ENCODE results near the gene OR13C5.
"Not testable (repeated sequence)": the region's sequence is repeated elsewhere in the genome, so short reads cannot be mapped to it uniquely, and the experiment has no call there.

The OR13C5 gene, protein sequence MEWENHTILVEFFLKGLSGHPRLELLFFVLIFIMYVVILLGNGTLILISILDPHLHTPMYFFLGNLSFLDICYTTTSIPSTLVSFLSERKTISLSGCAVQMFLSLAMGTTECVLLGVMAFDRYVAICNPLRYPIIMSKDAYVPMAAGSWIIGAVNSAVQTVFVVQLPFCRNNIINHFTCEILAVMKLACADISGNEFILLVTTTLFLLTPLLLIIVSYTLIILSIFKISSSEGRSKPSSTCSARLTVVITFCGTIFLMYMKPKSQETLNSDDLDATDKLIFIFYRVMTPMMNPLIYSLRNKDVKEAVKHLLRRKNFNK

DNA sequence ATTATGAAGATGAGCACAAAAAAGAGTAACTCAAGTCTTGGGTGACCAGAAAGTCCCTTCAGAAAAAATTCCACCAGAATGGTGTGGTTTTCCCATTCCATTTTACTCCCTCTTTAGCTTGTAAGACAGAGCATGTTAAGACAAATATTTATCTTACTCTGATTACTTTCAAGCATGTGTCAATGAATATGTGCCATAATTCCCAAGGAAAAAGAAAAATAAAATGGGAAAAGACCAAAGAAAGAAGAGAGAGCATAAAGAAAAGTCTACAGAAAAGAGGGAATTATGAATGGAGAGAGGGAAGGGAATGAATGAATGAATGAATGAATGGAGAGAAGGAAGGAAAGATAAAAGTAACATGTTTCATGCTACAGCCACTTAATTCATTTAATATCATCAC, at the start of gene OR13C5:
TSS of gene OR13C5 (minus strand) at position 101 of the 400 bp plus-strand sequence. CDS start at position 101, 0 bp downstream.
- not testable (repeated sequence) for TF ChIP-seq CREB1 (IDR thresholded peaks at IDR 0.05; ENCODE audit: low read depth); FOXM1 (IDR thresholded peaks at IDR 0.05; ENCODE audit: borderline replicate concordance, low read depth); CEBPB (IDR thresholded peaks at IDR 0.05)

DNA sequence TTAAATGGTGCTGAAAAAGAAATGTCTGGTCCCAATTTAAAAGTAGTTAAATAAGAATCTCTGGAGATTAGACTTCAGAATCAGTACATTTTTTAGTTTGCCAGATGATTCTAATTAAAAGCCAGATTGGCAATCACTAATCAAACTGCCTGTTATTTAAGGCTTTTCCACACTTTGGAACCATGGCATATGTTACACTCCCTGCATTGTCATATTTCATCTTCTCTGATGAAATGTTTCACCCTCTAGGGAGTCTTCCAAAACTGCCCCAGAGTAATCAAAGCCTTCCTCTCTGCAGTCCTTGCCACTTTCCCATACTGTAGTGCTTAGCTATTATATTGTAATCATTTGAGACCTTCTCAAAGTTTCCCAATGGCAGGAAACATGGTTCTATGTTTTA, 36.2 kb upstream of the OR13C5 start:
- TF ChIP-seq, protein P1, sequence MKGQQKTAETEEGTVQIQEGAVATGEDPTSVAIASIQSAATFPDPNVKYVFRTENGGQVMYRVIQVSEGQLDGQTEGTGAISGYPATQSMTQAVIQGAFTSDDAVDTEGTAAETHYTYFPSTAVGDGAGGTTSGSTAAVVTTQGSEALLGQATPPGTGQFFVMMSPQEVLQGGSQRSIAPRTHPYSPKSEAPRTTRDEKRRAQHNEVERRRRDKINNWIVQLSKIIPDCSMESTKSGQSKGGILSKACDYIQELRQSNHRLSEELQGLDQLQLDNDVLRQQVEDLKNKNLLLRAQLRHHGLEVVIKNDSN (IDR thresholded peaks at IDR 0.05), result no peak
- TF ChIP-seq TCF12 (IDR thresholded peaks at IDR 0.05; ENCODE audit: low read depth) (no peak), CEBPB (IDR thresholded peaks at IDR 0.05) (no peak)

DNA sequence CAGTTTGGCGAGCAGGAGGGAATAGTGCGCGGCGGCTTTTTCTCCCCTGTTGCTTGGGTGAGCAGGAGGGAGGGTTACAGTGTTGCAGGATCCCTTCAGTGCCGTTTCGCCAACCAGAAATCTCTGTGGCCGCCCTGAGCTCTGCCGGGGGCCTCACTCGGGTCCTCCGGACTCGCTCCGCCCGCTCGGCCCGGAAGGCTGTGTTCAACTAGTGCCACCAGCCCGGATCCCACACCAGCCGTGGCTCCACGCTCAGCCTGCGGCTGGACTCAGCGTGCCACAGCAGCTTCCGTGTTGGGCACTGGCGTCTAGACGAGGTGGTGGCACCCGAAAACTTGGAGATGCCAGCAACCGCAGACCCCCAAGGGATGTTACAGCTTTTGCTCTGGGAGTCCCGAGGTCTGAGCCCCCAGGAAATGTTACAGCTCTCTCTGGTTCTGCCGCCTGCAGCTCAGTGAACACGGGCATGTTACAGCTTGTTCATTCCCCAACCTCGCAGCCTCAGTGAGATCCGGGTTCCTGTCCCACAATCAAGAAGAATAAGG, 34.8 kb upstream of the OR13C5 start:
- TF ChIP-seq, protein P1 (IDR thresholded peaks at IDR 0.05), result no peak
- TF ChIP-seq RAD21 (IDR thresholded peaks at IDR 0.05; ENCODE audit: low read depth) (no peak), CEBPB (IDR thresholded peaks at IDR 0.05) (no peak), TEAD4 (IDR thresholded peaks at IDR 0.05) (no peak), NFIC (IDR thresholded peaks at IDR 0.05) (no peak), EP300 (IDR thresholded peaks at IDR 0.05; ENCODE audit: borderline replicate concordance) (no peak), CREB1 (IDR thresholded peaks at IDR 0.05; ENCODE audit: low read depth) (no peak), YY1 (IDR thresholded peaks at IDR 0.05; ENCODE audit: low read depth) (no peak)
- TF ChIP-seq, protein P2, sequence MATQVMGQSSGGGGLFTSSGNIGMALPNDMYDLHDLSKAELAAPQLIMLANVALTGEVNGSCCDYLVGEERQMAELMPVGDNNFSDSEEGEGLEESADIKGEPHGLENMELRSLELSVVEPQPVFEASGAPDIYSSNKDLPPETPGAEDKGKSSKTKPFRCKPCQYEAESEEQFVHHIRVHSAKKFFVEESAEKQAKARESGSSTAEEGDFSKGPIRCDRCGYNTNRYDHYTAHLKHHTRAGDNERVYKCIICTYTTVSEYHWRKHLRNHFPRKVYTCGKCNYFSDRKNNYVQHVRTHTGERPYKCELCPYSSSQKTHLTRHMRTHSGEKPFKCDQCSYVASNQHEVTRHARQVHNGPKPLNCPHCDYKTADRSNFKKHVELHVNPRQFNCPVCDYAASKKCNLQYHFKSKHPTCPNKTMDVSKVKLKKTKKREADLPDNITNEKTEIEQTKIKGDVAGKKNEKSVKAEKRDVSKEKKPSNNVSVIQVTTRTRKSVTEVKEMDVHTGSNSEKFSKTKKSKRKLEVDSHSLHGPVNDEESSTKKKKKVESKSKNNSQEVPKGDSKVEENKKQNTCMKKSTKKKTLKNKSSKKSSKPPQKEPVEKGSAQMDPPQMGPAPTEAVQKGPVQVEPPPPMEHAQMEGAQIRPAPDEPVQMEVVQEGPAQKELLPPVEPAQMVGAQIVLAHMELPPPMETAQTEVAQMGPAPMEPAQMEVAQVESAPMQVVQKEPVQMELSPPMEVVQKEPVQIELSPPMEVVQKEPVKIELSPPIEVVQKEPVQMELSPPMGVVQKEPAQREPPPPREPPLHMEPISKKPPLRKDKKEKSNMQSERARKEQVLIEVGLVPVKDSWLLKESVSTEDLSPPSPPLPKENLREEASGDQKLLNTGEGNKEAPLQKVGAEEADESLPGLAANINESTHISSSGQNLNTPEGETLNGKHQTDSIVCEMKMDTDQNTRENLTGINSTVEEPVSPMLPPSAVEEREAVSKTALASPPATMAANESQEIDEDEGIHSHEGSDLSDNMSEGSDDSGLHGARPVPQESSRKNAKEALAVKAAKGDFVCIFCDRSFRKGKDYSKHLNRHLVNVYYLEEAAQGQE (IDR thresholded peaks at IDR 0.05; ENCODE audit: low read depth), result no peak

DNA sequence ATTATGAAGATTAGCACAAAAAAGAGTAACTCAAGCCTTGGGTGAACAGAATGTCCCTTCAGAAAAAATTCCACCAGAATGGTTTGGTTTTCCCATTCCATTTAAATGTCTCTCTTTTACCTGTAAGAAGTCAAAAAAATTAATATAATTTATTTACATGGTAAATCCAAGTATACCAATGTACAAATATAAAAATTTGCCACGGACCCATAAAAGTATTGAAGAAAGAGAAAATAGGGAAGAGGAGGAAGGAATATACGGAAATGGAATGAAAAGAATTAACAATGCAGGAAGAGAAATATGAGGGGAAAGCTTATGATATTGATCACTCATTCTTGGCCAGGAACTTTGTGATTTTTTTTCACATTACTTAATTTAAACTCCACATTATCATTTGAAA, 18.9 kb upstream of the OR13C5 start, which contains the start of gene OR13C9:
TSS of gene OR13C9 (minus strand) at position 101 of the 400 bp plus-strand sequence. CDS start at position 101, 0 bp downstream.
- no peak for TF ChIP-seq FOXM1 (IDR thresholded peaks at IDR 0.05; ENCODE audit: borderline replicate concordance, low read depth)
- TF ChIP-seq, protein P3, sequence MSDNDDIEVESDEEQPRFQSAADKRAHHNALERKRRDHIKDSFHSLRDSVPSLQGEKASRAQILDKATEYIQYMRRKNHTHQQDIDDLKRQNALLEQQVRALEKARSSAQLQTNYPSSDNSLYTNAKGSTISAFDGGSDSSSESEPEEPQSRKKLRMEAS (IDR thresholded peaks at IDR 0.05), result no peak
- no peak for TF ChIP-seq ZBTB7A (IDR thresholded peaks at IDR 0.05; ENCODE audit: low read depth)
- TF ChIP-seq TAF1 (IDR thresholded peaks at IDR 0.05; ENCODE audit: low read depth), result no peak
- TF ChIP-seq, protein P2 (IDR thresholded peaks at IDR 0.05; ENCODE audit: low read depth), result no peak
- TF ChIP-seq TEAD4 (IDR thresholded peaks at IDR 0.05), result no peak
- TF ChIP-seq CREB1 (IDR thresholded peaks at IDR 0.05; ENCODE audit: low read depth), result no peak
- no peak for TF ChIP-seq YY1 (IDR thresholded peaks at IDR 0.05; ENCODE audit: low read depth)
- TF ChIP-seq CEBPB (IDR thresholded peaks at IDR 0.05), result no peak
- no peak for TF ChIP-seq EGR1 (IDR thresholded peaks at IDR 0.05)
- no peak for TF ChIP-seq NFIC (IDR thresholded peaks at IDR 0.05)
- TF ChIP-seq TCF12 (IDR thresholded peaks at IDR 0.05; ENCODE audit: low read depth), result no peak
- TF ChIP-seq EP300 (IDR thresholded peaks at IDR 0.05; ENCODE audit: borderline replicate concordance), result no peak
- TF ChIP-seq, protein P1 (IDR thresholded peaks at IDR 0.05), result no peak
- TF ChIP-seq RAD21 (IDR thresholded peaks at IDR 0.05; ENCODE audit: low read depth), result no peak

DNA sequence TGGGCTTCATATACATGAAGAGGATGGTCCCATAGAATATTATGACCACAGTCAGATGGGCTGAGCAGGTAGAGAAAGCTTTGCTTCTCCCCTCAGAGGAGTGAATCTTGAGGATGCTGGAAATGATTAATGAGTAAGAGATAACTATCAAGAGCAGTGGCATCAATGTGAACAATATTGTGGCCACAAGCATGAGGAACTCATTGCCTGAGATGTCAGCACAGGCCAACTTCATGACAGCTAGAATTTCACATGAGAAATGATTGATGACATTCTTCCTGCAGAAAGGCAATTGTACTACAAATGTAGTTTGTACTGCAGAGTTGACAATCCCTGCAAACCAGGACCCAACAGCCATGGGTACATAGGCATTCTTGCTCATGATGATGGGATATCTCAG, 18.2 kb upstream of the OR13C5 start:
- TF ChIP-seq TCF12 (IDR thresholded peaks at IDR 0.05; ENCODE audit: low read depth), result no peak
- TF ChIP-seq FOXM1 (IDR thresholded peaks at IDR 0.05; ENCODE audit: borderline replicate concordance, low read depth), result no peak
- TF ChIP-seq TAF1 (IDR thresholded peaks at IDR 0.05; ENCODE audit: low read depth), result no peak

DNA sequence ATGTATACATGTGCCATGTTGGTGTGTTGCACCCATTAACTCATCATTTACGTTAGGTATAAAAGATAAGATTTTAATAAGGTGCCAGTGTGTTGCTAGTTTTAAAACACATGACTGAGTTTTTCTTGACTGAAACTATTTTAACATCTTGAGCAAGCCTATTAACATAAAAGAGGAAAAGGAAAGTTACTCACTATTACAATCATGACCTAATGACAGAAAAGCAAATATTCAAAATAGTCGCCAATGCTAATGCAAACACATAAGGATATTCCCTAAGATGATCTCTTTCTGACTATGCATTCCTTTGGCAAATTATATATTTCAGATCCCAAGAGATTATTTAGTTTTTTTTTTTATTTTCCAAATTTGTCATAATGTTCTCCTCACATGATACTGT, 12.0 kb upstream of the OR13C5 start:
- no peak for TF ChIP-seq YY1 (IDR thresholded peaks at IDR 0.05; ENCODE audit: low read depth)
- no peak for TF ChIP-seq ZBTB7A (IDR thresholded peaks at IDR 0.05; ENCODE audit: low read depth)
- no peak for TF ChIP-seq EGR1 (IDR thresholded peaks at IDR 0.05)
- TF ChIP-seq CEBPB (IDR thresholded peaks at IDR 0.05), result no peak
- no peak for TF ChIP-seq TAF1 (IDR thresholded peaks at IDR 0.05; ENCODE audit: low read depth)
- TF ChIP-seq, protein P2 (IDR thresholded peaks at IDR 0.05; ENCODE audit: low read depth), result no peak
- no peak for TF ChIP-seq EP300 (IDR thresholded peaks at IDR 0.05; ENCODE audit: borderline replicate concordance)
- no peak for TF ChIP-seq CREB1 (IDR thresholded peaks at IDR 0.05; ENCODE audit: low read depth)
- no peak for TF ChIP-seq TEAD4 (IDR thresholded peaks at IDR 0.05)
- no peak for TF ChIP-seq RAD21 (IDR thresholded peaks at IDR 0.05; ENCODE audit: low read depth)
- no peak for TF ChIP-seq NFIC (IDR thresholded peaks at IDR 0.05)
- no peak for TF ChIP-seq FOXM1 (IDR thresholded peaks at IDR 0.05; ENCODE audit: borderline replicate concordance, low read depth)
- TF ChIP-seq, protein P3 (IDR thresholded peaks at IDR 0.05), result no peak
- TF ChIP-seq, protein P1 (IDR thresholded peaks at IDR 0.05), result no peak
- no peak for TF ChIP-seq TCF12 (IDR thresholded peaks at IDR 0.05; ENCODE audit: low read depth)

All from Ishikawa (cell line).